Stimulated activated CD4-positive, alpha-beta T cell treated with anti-CD3 and anti-CD28 coated beads, Interleukin-2, amount 100 ng/mL, for 4 hours (primary cell): ENCODE results near the gene GSTT2B.
"Not testable (repeated sequence)": the region's sequence is repeated elsewhere in the genome, so short reads cannot be mapped to it uniquely, and the experiment has no call there.

Experiments
- DNase-seq: peaks from one replicate; pipeline ENCODE4 v3.0.0-alpha.2; 2020; ENCODE audit warnings: low read depth

The GSTT2B gene

GRCh38 chr22:23961084-23961771, at the start of gene GSTT2B:
TSS of gene GSTT2B (minus strand) at chr22:23961195. CDS start at chr22:23961131, 64 bp downstream.
- not testable (repeated sequence) for DNase-seq

- no peak for DNase-seq
These were observed 49.0 kb upstream of the GSTT2B start for GRCh38 chr22:24010018-24010391.

- no peak for DNase-seq
These were observed 48.4 kb upstream of the GSTT2B start for GRCh38 chr22:24009227-24010017.

- DNase-seq, result no peak
These were observed 47.6 kb upstream of the GSTT2B start for GRCh38 chr22:24008381-24009226.

GRCh38 chr22:24008022-24008283, 47.0 kb upstream of the GSTT2B start:
- DNase-seq, result no peak

- DNase-seq, result no peak
These were observed 46.4 kb upstream of the GSTT2B start for GRCh38 chr22:24007253-24008021.

GRCh38 chr22:24006914-24007214, 45.9 kb upstream of the GSTT2B start:
- no peak for DNase-seq

GRCh38 chr22:24006207-24006913, 45.4 kb upstream of the GSTT2B start:
- DNase-seq, result no peak

GRCh38 chr22:24005201-24005600, 44.2 kb upstream of the GSTT2B start, which contains the start of gene GSTT4:
TSS of gene GSTT4 (minus strand) at chr22:24005453. CDS start at chr22:24005356, 97 bp downstream.
- no peak for DNase-seq

GRCh38 chr22:24003887-24004286, 42.9 kb upstream of the GSTT2B start:
- DNase-seq, result no peak

GRCh38 chr22:24002851-24003250, 41.9 kb upstream of the GSTT2B start:
- DNase-seq, result no peak

GRCh38 chr22:24002272-24002671, 41.3 kb upstream of the GSTT2B start:
- DNase-seq, result no peak

- DNase-seq, result no peak
These were observed 40.3 kb upstream of the GSTT2B start for GRCh38 chr22:24001314-24001713.

GRCh38 chr22:23999779-24000178, 38.8 kb upstream of the GSTT2B start:
- not testable (repeated sequence) for DNase-seq

- no peak for DNase-seq
These were observed 36.1 kb upstream of the GSTT2B start for GRCh38 chr22:23997092-23997491.

GRCh38 chr22:23993581-23994177, 32.7 kb upstream of the GSTT2B start:
- DNase-seq, result not testable (repeated sequence)

- not testable (repeated sequence) for DNase-seq
These were observed 32.1 kb upstream of the GSTT2B start for GRCh38 chr22:23993080-23993479.

- DNase-seq, result not testable (repeated sequence)
These were observed 28.7 kb upstream of the GSTT2B start for GRCh38 chr22:23989583-23990244.

GRCh38 chr22:23986538-23987178, 25.7 kb upstream of the GSTT2B start:
- not testable (repeated sequence) for DNase-seq

- not testable (repeated sequence) for DNase-seq
These were observed 25.1 kb upstream of the GSTT2B start for GRCh38 chr22:23986089-23986488.
